NOMO-1 treated with DMSO at 0.1 percent for 48 hours (cell line): ENCODE measurements around the gene FLYWCH2.
A peak's percentile ranks its signal among the peaks of the same experiment; 100 is the strongest.

ENCODE experiments used
- DNase-seq: peaks from one replicate; lab custom pipeline; 2025; ENCODE audit not compliant: unreplicated experiment; lab: John Stamatoyannopoulos, UW

The FLYWCH2 gene

GRCh38 chr16:2882650-2883457 lies at the start of gene FLYWCH2:
Gene FLYWCH2, plus strand, starts transcription at chr16:2883215. Its CDS starts 13,235 bp downstream, at chr16:2896450.
- DNase-seq, result peak; percentile 98

- peak; percentile 56 for DNase-seq
These were observed 49.2 kb upstream of the FLYWCH2 start for GRCh38 chr16:2833776-2834175.

- DNase-seq, result no peak
These were observed 48.0 kb upstream of the FLYWCH2 start for GRCh38 chr16:2834968-2835367.

GRCh38 chr16:2835638-2836493 lies 47.1 kb upstream of the FLYWCH2 start:
- peak; percentile 7 for DNase-seq

GRCh38 chr16:2836646-2837508 lies 46.1 kb upstream of the FLYWCH2 start:
- no peak for DNase-seq

- peak; percentile 25 for DNase-seq
These were observed 44.1 kb upstream of the FLYWCH2 start for GRCh38 chr16:2838928-2839327.

- no peak for DNase-seq
These were observed 43.2 kb upstream of the FLYWCH2 start for GRCh38 chr16:2839650-2840450.

GRCh38 chr16:2840914-2841313 lies 42.1 kb upstream of the FLYWCH2 start:
- no peak for DNase-seq

- DNase-seq, result no peak
These were observed 41.2 kb upstream of the FLYWCH2 start for GRCh38 chr16:2841606-2842339.

GRCh38 chr16:2842340-2843000 lies 40.5 kb upstream of the FLYWCH2 start:
- peak; percentile 50 for DNase-seq

- DNase-seq, result no peak
These were observed 39.5 kb upstream of the FLYWCH2 start for GRCh38 chr16:2843526-2843925.

GRCh38 chr16:2845116-2845515 lies 37.9 kb upstream of the FLYWCH2 start:
- no peak for DNase-seq

- DNase-seq, result no peak
These were observed 36.3 kb upstream of the FLYWCH2 start for GRCh38 chr16:2846511-2847310.

- DNase-seq, result peak; percentile 16
These were observed 33.9 kb upstream of the FLYWCH2 start for GRCh38 chr16:2848933-2849725.

GRCh38 chr16:2852003-2852730 lies 30.8 kb upstream of the FLYWCH2 start:
- no peak for DNase-seq

GRCh38 chr16:2852731-2853507 lies 30.1 kb upstream of the FLYWCH2 start:
- DNase-seq, result no peak
